Neutrophil (primary cell): Measurements from ENCODE around the gene A3GALT2.
A peak's percentile ranks its signal among the peaks of the same experiment; 100 is the strongest.

Experiments
- H3K27ac ChIP-seq: fragments of 200-600 bp; sonication (generic); 2 replicates; pipeline ENCODE4 v1.5.1; 2016; ENCODE audit warnings: mild to moderate bottlenecking, moderate library complexity
- H3K27me3 ChIP-seq: fragments of 200-600 bp; sonication (generic); 2 replicates; pipeline ENCODE4 v1.6.0; 2016; ENCODE audit warnings: mild to moderate bottlenecking
- H3K36me3 ChIP-seq: fragments of 200-600 bp; sonication (generic); 2 replicates; pipeline ENCODE4 v1.5.1; 2017
- H3K4me1 ChIP-seq, 2 experiments: fragments of 200-600 bp in 1 of 2; sonication (generic) in 1 of 2; 1 replicate in 1 of 2; 2 replicates in 1 of 2; pipeline versions ENCODE4 v1.5.1 to v1.6.1; 2013 to 2016; ENCODE audit warnings: low read depth in 1 of 2, low read length in 1 of 2, mild to moderate bottlenecking in 1 of 2, moderate library complexity in 1 of 2; ENCODE audit not compliant: control insufficient read depth in 1 of 2, insufficient read depth in 1 of 2
- H3K4me3 ChIP-seq, 2 experiments: fragments of 200-600 bp in 1 of 2; sonication (generic) in 1 of 2; 1 replicate in 1 of 2; 2 replicates in 1 of 2; pipeline ENCODE4 v1.5.1; 2013 to 2016; ENCODE audit warnings: low read depth in 1 of 2, low read length in 1 of 2, mild to moderate bottlenecking in 1 of 2, moderate library complexity in 1 of 2
- H3K9me3 ChIP-seq: fragments of 200-600 bp; sonication (generic); 2 replicates; pipeline ENCODE4 v1.5.1; 2016
- TF ChIP-seq, protein P1 (sequence below): fragments of 200-600 bp; sonication (generic); IDR thresholded peaks from 2 replicates; pipeline ENCODE4 v1.5.1; 2016; ENCODE audit warnings: antibody characterized with exemption

The A3GALT2 gene

DNA sequence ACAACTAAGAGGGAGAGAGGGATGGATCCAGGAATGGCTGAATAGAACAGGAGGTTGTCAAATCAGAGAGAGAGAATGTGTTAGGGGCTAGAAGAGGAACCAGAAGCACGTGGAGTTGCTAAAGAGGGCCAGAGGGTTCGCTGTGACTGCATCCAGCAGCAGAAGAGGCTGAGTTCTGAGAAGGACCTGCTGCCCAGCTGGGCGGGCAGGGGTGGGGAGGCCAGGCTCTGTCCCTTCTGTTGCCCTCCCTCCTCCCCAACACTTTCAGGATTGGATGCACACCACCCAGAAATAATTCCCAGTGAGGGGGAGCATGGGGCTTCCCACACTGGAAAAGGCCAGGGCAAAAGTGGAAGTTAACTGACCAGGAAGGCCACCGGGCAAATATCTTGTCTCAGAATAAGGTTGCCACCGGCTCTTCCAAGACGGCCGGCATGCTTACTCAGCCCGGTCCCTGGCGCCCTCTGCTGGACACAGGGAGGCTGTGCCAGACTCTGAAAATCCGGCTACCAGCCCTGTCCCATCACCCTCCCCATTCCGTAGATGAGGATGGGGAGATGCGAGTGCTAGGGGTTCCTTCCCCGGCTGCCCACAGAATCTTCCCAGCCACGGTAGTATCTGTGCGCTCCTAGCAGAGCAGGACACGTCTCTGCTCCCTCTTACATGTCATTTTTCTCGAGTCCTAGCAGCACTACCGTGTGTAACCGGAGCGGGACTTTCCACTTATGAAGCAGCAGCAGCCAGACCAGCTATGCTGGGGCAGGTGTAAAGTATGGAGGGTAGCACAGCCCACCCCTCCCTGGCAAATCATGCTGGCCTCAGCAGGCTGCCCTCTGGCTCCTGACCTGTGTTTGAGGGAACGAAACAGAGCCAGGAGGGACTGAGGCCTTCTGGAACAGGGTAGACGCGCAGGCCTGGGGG, 46.8 kb upstream of the A3GALT2 start:
- Histone ChIP-seq H3K4me3 (peak overlapping the region in 1 of 2 experiments; percentile 35), H3K9me3 (no peaks in the 10 kb centered on the region)
- TF ChIP-seq, protein P1, sequence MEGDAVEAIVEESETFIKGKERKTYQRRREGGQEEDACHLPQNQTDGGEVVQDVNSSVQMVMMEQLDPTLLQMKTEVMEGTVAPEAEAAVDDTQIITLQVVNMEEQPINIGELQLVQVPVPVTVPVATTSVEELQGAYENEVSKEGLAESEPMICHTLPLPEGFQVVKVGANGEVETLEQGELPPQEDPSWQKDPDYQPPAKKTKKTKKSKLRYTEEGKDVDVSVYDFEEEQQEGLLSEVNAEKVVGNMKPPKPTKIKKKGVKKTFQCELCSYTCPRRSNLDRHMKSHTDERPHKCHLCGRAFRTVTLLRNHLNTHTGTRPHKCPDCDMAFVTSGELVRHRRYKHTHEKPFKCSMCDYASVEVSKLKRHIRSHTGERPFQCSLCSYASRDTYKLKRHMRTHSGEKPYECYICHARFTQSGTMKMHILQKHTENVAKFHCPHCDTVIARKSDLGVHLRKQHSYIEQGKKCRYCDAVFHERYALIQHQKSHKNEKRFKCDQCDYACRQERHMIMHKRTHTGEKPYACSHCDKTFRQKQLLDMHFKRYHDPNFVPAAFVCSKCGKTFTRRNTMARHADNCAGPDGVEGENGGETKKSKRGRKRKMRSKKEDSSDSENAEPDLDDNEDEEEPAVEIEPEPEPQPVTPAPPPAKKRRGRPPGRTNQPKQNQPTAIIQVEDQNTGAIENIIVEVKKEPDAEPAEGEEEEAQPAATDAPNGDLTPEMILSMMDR = peak; percentile 96

DNA sequence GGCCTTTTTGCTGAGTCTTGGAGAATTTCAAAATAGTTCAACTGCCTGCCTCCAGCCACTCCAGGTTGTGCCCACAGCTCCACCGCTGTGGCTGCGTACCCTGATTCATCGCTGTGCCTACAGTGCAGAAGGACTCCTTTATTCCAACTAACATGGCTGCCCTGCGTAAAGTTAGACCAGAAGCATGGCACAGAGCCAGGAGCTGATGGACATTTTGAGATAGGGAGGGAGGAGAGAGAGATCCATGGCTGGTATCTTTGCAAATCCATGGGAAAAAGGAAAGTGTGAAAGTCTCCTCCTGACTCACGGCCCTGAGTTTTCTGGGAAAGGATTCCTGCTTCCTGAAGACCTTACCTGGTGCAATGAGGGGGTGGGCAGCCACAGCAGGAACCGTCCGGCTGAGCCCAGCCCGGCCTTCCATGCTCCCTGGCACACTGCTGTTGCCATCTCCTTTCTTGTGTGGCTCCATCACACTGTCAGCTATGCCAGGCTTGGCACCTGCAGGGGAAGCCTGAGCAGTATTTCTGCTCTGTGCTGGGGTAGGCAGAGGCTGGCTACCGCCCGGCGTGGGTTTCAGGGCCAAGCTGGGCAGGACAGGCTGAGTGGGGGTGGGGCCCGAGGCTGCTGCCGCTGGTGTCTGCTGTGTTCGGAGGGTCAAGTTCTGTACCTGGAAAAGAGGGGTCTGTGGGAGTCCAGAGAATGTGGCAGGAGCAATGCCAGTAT, 46.0 kb upstream of the A3GALT2 start:
- Histone ChIP-seq H3K27me3 (no peaks in the 10 kb centered on the region), H3K27ac (peak overlapping the region; percentile 63), H3K9me3 (no peaks in the 10 kb centered on the region), H3K4me1 (peaks cover 18 to 27% of the 10 kb centered on the region in 2 experiments), H3K4me3 (no peak overlapping the region), H3K36me3 (no peaks in the 10 kb centered on the region)
- TF ChIP-seq, protein P1 = no peak

More for the DNA sequence above, 46.8 kb upstream of the A3GALT2 start:
- peak overlapping the region; percentile 63 for H3K27ac ChIP-seq
- no peaks in the 10 kb centered on the region for H3K27me3 ChIP-seq
- H3K4me1 ChIP-seq = peaks cover 12 to 19% of the 10 kb centered on the region in 2 experiments
- no peaks in the 10 kb centered on the region for H3K36me3 ChIP-seq

DNA sequence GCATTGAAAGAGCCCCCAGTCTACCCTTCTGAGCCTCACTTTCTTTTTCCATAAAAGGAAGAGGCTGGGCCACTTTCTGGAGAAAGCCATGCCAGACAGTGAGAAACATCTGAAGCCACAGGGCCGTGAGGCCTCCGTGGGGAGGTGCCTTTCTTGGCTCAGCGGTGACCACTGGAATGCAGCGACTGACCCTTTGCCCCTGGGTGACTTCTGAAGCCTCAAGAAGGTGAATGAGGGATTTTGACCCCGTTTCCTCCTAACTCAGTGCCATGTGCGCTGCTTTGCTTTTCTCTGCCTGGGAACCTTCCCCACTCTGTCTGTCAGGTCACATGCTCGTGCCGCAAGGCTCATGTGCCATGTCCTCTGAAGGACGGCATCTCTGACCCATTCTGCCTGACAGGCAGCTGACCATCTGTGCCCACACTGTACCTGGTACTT, 44.7 kb upstream of the A3GALT2 start:
- no peak overlapping the region for H3K4me3 ChIP-seq
- H3K4me1 ChIP-seq = peaks cover 30 to 37% of the 10 kb centered on the region in 2 experiments
- H3K27me3 ChIP-seq = no peaks in the 10 kb centered on the region
- H3K36me3 ChIP-seq = no peaks in the 10 kb centered on the region
- no peaks in the 10 kb centered on the region for H3K9me3 ChIP-seq
- TF ChIP-seq, protein P1 = no peak
- no peak overlapping the region for H3K27ac ChIP-seq

DNA sequence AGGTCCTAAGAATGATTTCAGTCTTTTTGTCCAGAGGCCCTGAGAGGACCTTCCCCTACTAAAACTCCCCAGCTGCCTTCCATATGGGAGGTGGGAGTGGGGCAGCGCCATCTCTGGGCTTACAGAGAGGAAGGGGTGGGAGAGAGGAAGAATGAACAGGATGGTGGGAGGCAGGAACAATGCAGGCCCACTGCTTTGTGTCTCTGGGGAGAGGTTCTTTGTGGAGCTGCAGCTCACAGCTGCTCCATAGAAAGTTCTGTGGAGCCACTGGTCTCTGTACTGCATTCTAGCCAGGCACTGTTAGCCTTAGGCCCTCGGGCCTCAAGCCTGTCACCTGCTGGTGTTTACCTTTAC, 43.6 kb upstream of the A3GALT2 start:
- Histone ChIP-seq H3K27me3 (no peaks in the 10 kb centered on the region), H3K27ac (no peak overlapping the region), H3K4me1 (peaks cover 36 to 44% of the 10 kb centered on the region in 2 experiments), H3K4me3 (no peak overlapping the region), H3K9me3 (no peaks in the 10 kb centered on the region), H3K36me3 (no peaks in the 10 kb centered on the region)
- TF ChIP-seq, protein P1 = no peak

DNA sequence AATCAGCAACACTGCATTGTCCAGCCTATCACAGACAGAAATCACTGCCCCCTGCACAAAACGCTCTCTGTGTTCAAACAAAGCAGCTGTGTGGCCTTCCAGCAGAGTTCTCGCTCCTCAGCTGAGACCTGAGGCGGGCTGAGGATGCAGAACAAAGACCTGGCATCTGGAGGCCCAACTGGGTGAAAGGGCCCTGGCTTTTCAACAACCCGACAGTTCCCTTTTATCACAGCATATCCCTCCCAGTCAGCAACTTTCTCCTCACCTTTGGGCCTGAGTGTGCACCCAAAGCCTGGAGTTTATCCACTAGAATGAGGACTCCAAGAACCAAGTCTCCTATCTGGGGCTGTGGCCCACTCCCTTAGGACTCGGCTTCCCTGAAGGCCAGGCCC, 42.6 kb upstream of the A3GALT2 start:
- TF ChIP-seq, protein P1 = no peak
- no peak overlapping the region for H3K4me3 ChIP-seq
- H3K36me3 ChIP-seq = no peaks in the 10 kb centered on the region
- H3K9me3 ChIP-seq = no peaks in the 10 kb centered on the region
- no peaks in the 10 kb centered on the region for H3K27me3 ChIP-seq
- H3K27ac ChIP-seq = no peak overlapping the region
- peaks cover 36 to 44% of the 10 kb centered on the region in 2 experiments for H3K4me1 ChIP-seq
